HEK293 (cell line): ENCODE data around the gene IGSF9B.

Experiments
- CTCF ChIA-PET: fragments of 350-600 bp; formaldehyde crosslinking; extraction: SDS; loops from one replicate; lab custom pipeline; 2021; ENCODE audit warnings: antibody characterized with exemption; lab: Yijun Ruan, JAX
- POLR2A ChIA-PET: fragments of 300-600 bp; formaldehyde crosslinking; extraction: SDS; loops from one replicate; lab custom pipeline; 2020; ENCODE audit warnings: antibody characterized with exemption, inconsistent platforms; lab: Yijun Ruan, JAX
- H3K27ac ChIP-seq: fragments of 200-500 bp; sonication (Bioruptor generic); 2 replicates; pipeline ENCODE4 v1.5.1; 2014; ENCODE audit warnings: low read depth, low read length, control low read depth, inconsistent platforms; ENCODE audit errors: extremely low read depth
- H3K36me3 ChIP-seq, 2 experiments: fragments of 200-500 bp in 1 of 2; sonication (Bioruptor generic) in 1 of 2; 1 replicate in 1 of 2; 2 replicates in 1 of 2; pipeline ENCODE4 v1.5.1; 2014 to 2017; ENCODE audit warnings: inconsistent platforms in 2 of 2, low read length in 2 of 2; ENCODE audit not compliant: control insufficient read depth in 2 of 2, insufficient read depth in 1 of 2
- H3K4me1 ChIP-seq: fragments of 200-500 bp; sonication (Bioruptor generic); 2 replicates; pipeline ENCODE4 v1.5.1; 2014; ENCODE audit warnings: mild to moderate bottlenecking, low read length, inconsistent platforms; ENCODE audit not compliant: control insufficient read depth, insufficient read depth
- H3K4me3 ChIP-seq: 2 replicates; pipeline ENCODE4 v1.5.1; 2011; ENCODE audit warnings: low read depth, mild to moderate bottlenecking, control low read depth, low read length, moderate library complexity
- H3K9me3 ChIP-seq: fragments of 200-500 bp; sonication (Bioruptor generic); 2 replicates; pipeline ENCODE4 v1.5.1; 2014; ENCODE audit warnings: low read depth, low read length, inconsistent platforms; ENCODE audit not compliant: control insufficient read depth, insufficient read depth
- GLIS1 ChIP-seq: fragments of 450-650 bp; formaldehyde crosslinking; IDR thresholded peaks from 2 replicates; pipeline ENCODE4 v1.5.1; 2016; ENCODE audit warnings: missing biosample characterization, missing genetic modification characterization
- IKZF3 ChIP-seq: fragments of 450-650 bp; IDR thresholded peaks from 2 replicates; pipeline ENCODE4 v1.5.0; 2018; ENCODE audit warnings: missing biosample characterization, mild to moderate bottlenecking, missing genetic modification characterization, moderate library complexity
- KLF16 ChIP-seq: fragments of 450-650 bp; formaldehyde crosslinking; IDR thresholded peaks from 2 replicates; pipeline ENCODE4 v1.5.1; 2017; ENCODE audit warnings: missing biosample characterization, missing genetic modification characterization
- MEIS1 ChIP-seq: sonication (generic); formaldehyde crosslinking; IDR thresholded peaks from 2 replicates; pipeline ENCODE4 v1.8.1; 2022; ENCODE audit warnings: missing genetic modification reagents, mild to moderate bottlenecking, borderline replicate concordance
- REPIN1 ChIP-seq: fragments of 450-650 bp; formaldehyde crosslinking; IDR thresholded peaks from 2 replicates; pipeline ENCODE4 v1.5.1; 2017; ENCODE audit warnings: missing biosample characterization, missing genetic modification characterization, low read depth
- SCRT2 ChIP-seq: fragments of 450-650 bp; formaldehyde crosslinking; IDR thresholded peaks from 2 replicates; pipeline ENCODE4 v1.5.1; 2016; ENCODE audit warnings: missing biosample characterization, missing genetic modification characterization
- TCF7L2 ChIP-seq: IDR thresholded peaks from 2 replicates; pipeline ENCODE4 v1.6.1; 2011; ENCODE audit warnings: low read depth, mild to moderate bottlenecking, inconsistent platforms, low read length, moderate library complexity, borderline replicate concordance
- ZBTB8A ChIP-seq: fragments of 450-650 bp; formaldehyde crosslinking; IDR thresholded peaks from 2 replicates; pipeline ENCODE4 v1.5.1; 2016; ENCODE audit warnings: missing biosample characterization, missing genetic modification characterization
- ZEB2 ChIP-seq: fragments of 450-650 bp; formaldehyde crosslinking; IDR thresholded peaks from 2 replicates; pipeline ENCODE4 v1.5.1; 2016; ENCODE audit warnings: missing biosample characterization, missing genetic modification characterization
- ZFHX2 ChIP-seq: fragments of 450-650 bp; formaldehyde crosslinking; conservative IDR thresholded peaks from 2 replicates; pipeline ENCODE4 v1.5.1; 2016; ENCODE audit warnings: missing biosample characterization, missing genetic modification characterization
- ZNF133 ChIP-seq: fragments of 450-650 bp; formaldehyde crosslinking; IDR thresholded peaks from 2 replicates; pipeline ENCODE4 v1.5.1; 2016; ENCODE audit warnings: missing biosample characterization, missing genetic modification characterization
- ZNF146 ChIP-seq: fragments of 450-650 bp; formaldehyde crosslinking; IDR thresholded peaks from 2 replicates; pipeline ENCODE4 v1.5.1; 2016; ENCODE audit warnings: missing biosample characterization, missing genetic modification characterization
- ZNF211 ChIP-seq: fragments of 450-650 bp; formaldehyde crosslinking; IDR thresholded peaks from 2 replicates; pipeline ENCODE4 v1.5.1; 2016; ENCODE audit warnings: low read depth, missing biosample characterization, missing genetic modification characterization
- ZNF248 ChIP-seq: fragments of 450-650 bp; formaldehyde crosslinking; IDR thresholded peaks from 2 replicates; pipeline ENCODE4 v1.5.1; 2017; ENCODE audit warnings: missing biosample characterization, missing genetic modification characterization
- ZNF302 ChIP-seq: fragments of 450-650 bp; formaldehyde crosslinking; IDR thresholded peaks from 2 replicates; pipeline ENCODE4 v1.5.1; 2016; ENCODE audit warnings: missing biosample characterization, missing genetic modification characterization, low read depth
- ZNF501 ChIP-seq: fragments of 450-650 bp; formaldehyde crosslinking; IDR thresholded peaks from 2 replicates; pipeline ENCODE4 v1.5.1; 2016; ENCODE audit warnings: missing biosample characterization, missing genetic modification characterization
- ZNF521 ChIP-seq: fragments of 450-650 bp; formaldehyde crosslinking; IDR thresholded peaks from 2 replicates; pipeline ENCODE4 v1.5.1; 2017; ENCODE audit warnings: missing biosample characterization, mild to moderate bottlenecking, missing genetic modification characterization
- ZNF626 ChIP-seq: fragments of 450-650 bp; sonication (Bioruptor Pico); formaldehyde crosslinking; IDR thresholded peaks from 2 replicates; pipeline ENCODE4 v1.5.1; 2018; ENCODE audit warnings: missing biosample characterization, missing genetic modification characterization, inconsistent platforms
- TF ChIP-seq, protein P1 (sequence below): fragments of 450-650 bp; formaldehyde crosslinking; IDR thresholded peaks from 2 replicates; pipeline ENCODE4 v1.5.1; 2016; ENCODE audit warnings: missing biosample characterization, missing genetic modification characterization
- TF ChIP-seq, protein P2 (sequence below): fragments of 450-650 bp; formaldehyde crosslinking; IDR thresholded peaks from 2 replicates; pipeline ENCODE4 v1.5.1; 2016; ENCODE audit warnings: missing biosample characterization, missing genetic modification characterization
- TF ChIP-seq, protein P3 (sequence below): fragments of 450-650 bp; formaldehyde crosslinking; IDR thresholded peaks from 2 replicates; pipeline ENCODE4 v1.5.1; 2016; ENCODE audit warnings: missing biosample characterization, missing genetic modification characterization
- TF ChIP-seq, protein P4 (sequence below): fragments of 450-650 bp; formaldehyde crosslinking; IDR thresholded peaks from 2 replicates; pipeline ENCODE4 v1.5.1; 2016; ENCODE audit warnings: missing biosample characterization, missing genetic modification characterization

IGSF9B gene

DNA sequence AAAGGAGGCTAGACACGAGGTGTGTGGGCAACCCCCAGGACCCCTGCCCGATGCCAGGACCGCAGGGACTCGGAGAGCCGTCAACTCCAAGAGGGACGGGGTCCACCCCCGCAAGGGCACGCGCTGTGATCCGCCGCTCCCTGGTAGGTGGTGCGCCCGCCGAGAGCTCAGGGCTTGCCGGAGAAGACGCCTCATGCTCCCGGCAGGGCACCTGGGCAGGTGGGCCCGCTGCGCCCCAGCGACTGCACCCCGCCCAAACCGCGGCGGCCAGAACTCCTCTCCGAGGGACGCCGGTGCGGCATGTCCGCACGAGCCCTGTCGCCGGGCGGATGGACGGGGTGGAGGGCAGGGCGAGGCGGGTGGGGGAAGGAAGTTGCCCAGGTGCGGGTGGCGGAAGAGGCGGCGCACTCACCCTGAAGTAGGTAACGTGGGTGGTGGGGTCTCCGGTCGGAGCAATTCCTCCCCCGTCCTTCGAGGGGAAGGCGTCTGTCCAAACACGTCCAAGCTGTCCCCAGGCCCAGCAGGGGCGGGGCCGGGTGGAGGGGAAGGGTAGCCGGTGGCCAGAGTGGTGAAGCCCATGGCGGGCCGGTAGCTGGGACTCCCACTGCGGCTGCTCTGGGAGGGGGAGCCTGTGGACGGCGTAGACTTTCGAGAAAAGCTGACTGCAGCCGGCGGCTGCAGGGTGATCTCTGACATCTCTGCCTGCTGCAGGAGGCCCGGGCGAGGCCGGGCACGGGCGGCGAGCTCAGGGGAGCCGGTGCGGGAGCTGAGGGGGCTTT, 37.2 kb downstream of the IGSF9B start (continued):
- TF ChIP-seq, protein P1, sequence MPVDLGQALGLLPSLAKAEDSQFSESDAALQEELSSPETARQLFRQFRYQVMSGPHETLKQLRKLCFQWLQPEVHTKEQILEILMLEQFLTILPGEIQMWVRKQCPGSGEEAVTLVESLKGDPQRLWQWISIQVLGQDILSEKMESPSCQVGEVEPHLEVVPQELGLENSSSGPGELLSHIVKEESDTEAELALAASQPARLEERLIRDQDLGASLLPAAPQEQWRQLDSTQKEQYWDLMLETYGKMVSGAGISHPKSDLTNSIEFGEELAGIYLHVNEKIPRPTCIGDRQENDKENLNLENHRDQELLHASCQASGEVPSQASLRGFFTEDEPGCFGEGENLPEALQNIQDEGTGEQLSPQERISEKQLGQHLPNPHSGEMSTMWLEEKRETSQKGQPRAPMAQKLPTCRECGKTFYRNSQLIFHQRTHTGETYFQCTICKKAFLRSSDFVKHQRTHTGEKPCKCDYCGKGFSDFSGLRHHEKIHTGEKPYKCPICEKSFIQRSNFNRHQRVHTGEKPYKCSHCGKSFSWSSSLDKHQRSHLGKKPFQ (tag by site-specific recombination), result no peak
- TF ChIP-seq, protein P2, sequence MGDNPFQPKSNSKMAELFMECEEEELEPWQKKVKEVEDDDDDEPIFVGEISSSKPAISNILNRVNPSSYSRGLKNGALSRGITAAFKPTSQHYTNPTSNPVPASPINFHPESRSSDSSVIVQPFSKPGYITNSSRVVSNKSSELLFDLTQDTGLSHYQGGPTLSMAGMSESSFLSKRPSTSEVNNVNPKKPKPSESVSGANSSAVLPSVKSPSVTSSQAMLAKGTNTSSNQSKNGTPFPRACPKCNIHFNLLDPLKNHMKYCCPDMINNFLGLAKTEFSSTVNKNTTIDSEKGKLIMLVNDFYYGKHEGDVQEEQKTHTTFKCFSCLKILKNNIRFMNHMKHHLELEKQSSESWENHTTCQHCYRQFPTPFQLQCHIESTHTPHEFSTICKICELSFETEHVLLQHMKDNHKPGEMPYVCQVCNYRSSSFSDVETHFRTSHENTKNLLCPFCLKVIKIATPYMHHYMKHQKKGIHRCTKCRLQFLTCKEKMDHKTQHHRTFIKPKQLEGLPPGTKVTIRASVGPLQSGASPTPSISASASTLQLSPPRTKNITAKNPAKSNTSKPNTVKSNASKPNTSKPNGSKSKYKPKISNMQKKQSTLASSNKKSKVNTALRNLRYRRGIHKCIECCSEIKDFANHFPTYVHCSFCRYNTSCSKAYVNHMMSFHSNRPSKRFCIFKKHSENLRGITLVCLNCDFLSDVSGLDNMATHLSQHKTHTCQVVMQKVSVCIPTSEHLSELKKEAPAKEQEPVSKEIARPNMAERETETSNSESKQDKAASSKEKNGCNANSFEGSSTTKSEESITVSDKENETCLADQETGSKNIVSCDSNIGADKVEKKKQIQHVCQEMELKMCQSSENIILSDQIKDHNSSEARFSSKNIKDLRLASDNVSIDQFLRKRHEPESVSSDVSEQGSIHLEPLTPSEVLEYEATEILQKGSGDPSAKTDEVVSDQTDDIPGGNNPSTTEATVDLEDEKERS (tag by site-specific recombination), result no peak
- TF ChIP-seq, all 188 proteins: peak for 0

DNA sequence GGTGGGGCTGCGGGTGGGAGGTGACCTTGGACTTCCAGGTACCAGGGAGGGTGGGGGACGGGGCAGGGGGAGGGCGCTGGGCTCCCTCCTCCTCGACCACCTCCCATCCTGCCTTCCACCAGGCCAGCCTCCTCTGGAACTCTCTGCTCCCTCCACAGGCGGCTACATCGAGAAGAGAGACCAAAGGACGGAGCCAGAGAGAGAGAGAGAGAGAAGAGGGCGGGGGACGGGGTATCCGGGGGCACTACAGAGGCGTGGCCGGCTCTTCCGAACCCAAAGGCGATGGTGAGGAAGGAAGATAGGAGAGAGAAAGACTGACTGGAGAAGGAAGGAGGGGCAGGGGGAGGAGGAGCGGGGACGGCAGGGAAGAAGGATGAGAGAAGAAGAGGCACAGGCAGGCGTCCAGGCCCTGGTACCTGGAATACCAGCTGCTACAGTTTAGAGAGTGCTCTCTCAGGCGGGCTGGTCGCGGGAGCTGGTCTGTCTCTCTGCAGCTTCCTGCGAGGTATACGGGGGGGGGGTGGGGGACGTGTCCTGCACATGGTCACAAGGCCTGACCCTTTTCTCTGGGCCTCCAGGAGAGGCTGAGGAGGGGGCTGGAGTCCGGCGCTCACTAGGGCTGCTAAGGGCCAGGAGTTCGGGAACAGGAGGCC, 38.0 kb downstream of the IGSF9B start:
- CTCF ChIA-PET, result no interaction called here
- H3K4me1 ChIP-seq, result no peaks in the 10 kb centered on the region
- H3K4me3 ChIP-seq, result no peak overlapping the region
- POLR2A ChIA-PET, result interaction anchor here (0.6 kb wide), 1 partner anchor 390 kb away, joined by 3 read pairs; no protein-coding TSS in a partner anchor
- H3K36me3 ChIP-seq, result peaks cover 0 to 19% of the 10 kb centered on the region in 2 experiments; a peak in 1 of 3 replicates
- no peak for TF ChIP-seq KLF16 (tag by site-specific recombination)
- TF ChIP-seq REPIN1 (tag by site-specific recombination), result no peak
- no peak for TF ChIP-seq GLIS1 (tag by site-specific recombination)
- TF ChIP-seq ZNF302 (tag by site-specific recombination), result no peak
- no peak for TF ChIP-seq ZNF521 (tag by site-specific recombination)
- TF ChIP-seq ZNF626 (tag by site-specific recombination), result no peak
- TF ChIP-seq SCRT2, result no peak
- TF ChIP-seq TCF7L2, result no peak
- no peak for TF ChIP-seq ZNF211
- TF ChIP-seq MEIS1 (CRISPR knock-in tag), result no peak
- TF ChIP-seq, protein P3, sequence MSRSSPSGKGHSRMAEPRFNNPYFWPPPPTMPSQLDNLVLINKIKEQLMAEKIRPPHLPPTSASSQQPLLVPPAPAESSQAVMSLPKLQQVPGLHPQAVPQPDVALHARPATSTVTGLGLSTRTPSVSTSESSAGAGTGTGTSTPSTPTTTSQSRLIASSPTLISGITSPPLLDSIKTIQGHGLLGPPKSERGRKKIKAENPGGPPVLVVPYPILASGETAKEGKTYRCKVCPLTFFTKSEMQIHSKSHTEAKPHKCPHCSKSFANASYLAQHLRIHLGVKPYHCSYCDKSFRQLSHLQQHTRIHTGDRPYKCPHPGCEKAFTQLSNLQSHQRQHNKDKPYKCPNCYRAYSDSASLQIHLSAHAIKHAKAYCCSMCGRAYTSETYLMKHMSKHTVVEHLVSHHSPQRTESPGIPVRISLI (tag by site-specific recombination), result no peak
- no peak for TF ChIP-seq IKZF3 (tag by site-specific recombination)
- no peak for TF ChIP-seq ZNF248 (tag by site-specific recombination)
- TF ChIP-seq ZBTB8A (tag by site-specific recombination), result no peak
- no peak for TF ChIP-seq ZNF501 (tag by site-specific recombination)
- no peak for TF ChIP-seq ZNF133 (tag by site-specific recombination)
- TF ChIP-seq ZEB2 (tag by site-specific recombination), result no peak
- TF ChIP-seq ZNF146 (tag by site-specific recombination), result no peak
- TF ChIP-seq, protein P4, sequence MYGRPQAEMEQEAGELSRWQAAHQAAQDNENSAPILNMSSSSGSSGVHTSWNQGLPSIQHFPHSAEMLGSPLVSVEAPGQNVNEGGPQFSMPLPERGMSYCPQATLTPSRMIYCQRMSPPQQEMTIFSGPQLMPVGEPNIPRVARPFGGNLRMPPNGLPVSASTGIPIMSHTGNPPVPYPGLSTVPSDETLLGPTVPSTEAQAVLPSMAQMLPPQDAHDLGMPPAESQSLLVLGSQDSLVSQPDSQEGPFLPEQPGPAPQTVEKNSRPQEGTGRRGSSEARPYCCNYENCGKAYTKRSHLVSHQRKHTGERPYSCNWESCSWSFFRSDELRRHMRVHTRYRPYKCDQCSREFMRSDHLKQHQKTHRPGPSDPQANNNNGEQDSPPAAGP (tag by site-specific recombination), result no peak
- TF ChIP-seq ZFHX2 (tag by site-specific recombination), result no peak
- H3K27ac ChIP-seq, result no peak overlapping the region
- no peaks in the 10 kb centered on the region for H3K9me3 ChIP-seq
